Stimulated activated CD4-positive, alpha-beta T cell treated with anti-CD3 and anti-CD28 coated beads, Interleukin-1b, Interleukin-23, amount 100 ng/mL, for 1 hour (primary cell): ENCODE measurements around the gene SYNGR1.

Experiments used
- DNase-seq, 2 donors: peaks; one replicate each; pipeline ENCODE4 v3.0.0-alpha.2; 2020; ENCODE audit warnings: low read depth in 2 of 2

Gene SYNGR1

GRCh38 chr22:39429916-39430575, 80.3 kb downstream of the SYNGR1 start:
- no peak for DNase-seq

DNA sequence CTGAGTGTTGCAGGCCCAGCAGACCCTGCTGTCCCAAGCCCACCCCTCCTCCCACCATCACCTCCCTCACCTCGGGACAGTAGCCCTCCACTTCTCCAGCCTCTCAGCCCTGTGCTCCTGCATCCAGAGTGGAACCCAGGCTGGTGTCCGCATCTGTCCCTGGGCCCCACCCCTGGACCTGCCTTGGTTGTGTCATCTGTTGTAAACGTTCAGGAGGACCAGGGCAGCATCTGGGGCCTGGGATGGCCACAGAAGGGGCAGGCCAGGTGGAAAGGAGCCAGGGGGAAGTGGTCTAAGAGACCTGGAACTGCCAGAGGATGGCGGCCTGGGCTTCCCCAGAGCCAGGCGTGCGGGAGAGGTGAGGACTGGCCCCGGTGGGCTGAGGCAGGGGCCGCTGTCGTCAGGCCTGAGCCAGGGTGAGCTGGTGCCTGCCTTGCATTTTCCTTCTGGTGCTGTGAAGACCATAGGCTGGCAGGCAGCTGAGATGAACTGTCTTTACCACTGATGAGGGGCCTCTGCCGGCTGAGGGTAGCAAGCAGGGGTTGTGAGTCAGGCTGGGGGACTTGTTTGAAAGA, 80.9 kb downstream of the SYNGR1 start:
- no peak for DNase-seq

DNA sequence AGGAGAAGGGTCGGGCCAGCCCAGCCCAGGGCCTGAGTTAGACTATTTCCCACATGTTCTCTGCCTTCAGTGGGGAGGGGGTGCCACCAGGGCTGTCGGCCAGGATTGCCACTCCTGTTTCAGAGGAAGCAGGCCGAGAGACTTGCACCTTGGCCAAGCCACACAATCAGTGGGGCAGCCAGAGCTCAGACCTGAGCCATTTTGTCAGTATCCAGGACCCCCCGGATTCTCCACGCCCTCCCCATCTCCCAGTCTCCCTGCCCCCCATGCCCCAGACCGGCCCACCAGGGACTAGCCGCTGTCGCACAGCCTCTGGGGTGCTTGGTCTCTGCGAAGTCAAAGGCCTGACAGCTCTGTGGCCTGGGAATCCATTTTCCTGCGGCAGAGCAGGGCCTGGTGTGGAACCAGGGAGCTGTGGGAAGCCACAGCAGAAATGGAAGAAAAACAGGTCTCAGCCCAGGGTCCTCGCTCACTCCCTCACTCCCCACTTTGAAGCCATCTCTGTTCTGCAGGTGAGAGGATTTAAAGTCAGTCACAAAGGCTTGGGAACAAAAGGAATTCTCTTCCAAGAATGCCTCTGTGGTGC, 81.5 kb downstream of the SYNGR1 start:
- no peak for DNase-seq

- DNase-seq: no peak
These were observed 82.0 kb downstream of the SYNGR1 start for GRCh38 chr22:39431821-39432251.

GRCh38 chr22:39432361-39432811, 82.6 kb downstream of the SYNGR1 start:
- DNase-seq: no peak

- DNase-seq: no peak
These were observed 83.9 kb downstream of the SYNGR1 start for GRCh38 chr22:39433476-39434242.

- DNase-seq: no peak
These were observed 84.5 kb downstream of the SYNGR1 start for GRCh38 chr22:39434243-39434653.

DNA sequence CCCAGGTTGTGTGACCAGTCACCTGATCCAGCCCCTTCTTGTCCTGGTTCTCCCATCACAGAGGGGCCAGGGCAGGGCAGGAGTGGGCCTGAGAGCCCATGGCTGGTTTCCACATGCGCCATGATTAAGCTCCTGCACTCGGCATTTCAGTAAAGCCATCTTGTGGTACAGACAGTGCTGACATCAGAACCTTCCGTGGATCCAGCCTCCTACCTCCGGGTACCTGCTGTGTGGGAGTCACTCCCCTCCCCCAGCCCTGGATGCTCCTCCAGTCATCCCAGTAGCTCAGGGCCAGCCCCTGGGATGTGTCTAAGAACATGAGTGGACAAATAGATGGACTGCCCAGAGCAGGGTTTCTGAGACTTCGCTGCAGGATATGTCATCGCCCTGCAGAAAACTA, 84.9 kb downstream of the SYNGR1 start:
- no peak for DNase-seq
